CMK (cell line): ENCODE measurements around the gene EEF2K.
A peak's percentile ranks its signal among the peaks of the same experiment; 100 is the strongest.
"Not testable (repeated sequence)": the region's sequence is repeated elsewhere in the genome, so short reads cannot be mapped to it uniquely, and the experiment has no call there.

ENCODE experiments used
- DNase-seq: peaks from one replicate; pipeline ENCODE4 v3.0.0-alpha.2; 2010; ENCODE audit warnings: low read depth

EEF2K gene

GRCh38 chr16:22190081-22190775, 15.8 kb upstream of the EEF2K start:
- no peak for DNase-seq

GRCh38 chr16:22190776-22191531, 15.1 kb upstream of the EEF2K start:
- peak; percentile 98 for DNase-seq

- DNase-seq: no peak
These were observed 14.4 kb upstream of the EEF2K start for GRCh38 chr16:22191532-22192260.

GRCh38 chr16:22192261-22193062, 13.6 kb upstream of the EEF2K start:
- no peak for DNase-seq

GRCh38 chr16:22193063-22193411, 13.0 kb upstream of the EEF2K start:
- no peak for DNase-seq

GRCh38 chr16:22194707-22195444, 11.2 kb upstream of the EEF2K start:
- DNase-seq: no peak

GRCh38 chr16:22195445-22195694, 10.7 kb upstream of the EEF2K start:
- no peak for DNase-seq

- no peak for DNase-seq
These were observed 10.2 kb upstream of the EEF2K start for GRCh38 chr16:22195695-22196558.

- DNase-seq: not testable (repeated sequence)
These were observed 9.4 kb upstream of the EEF2K start for GRCh38 chr16:22196559-22197168.

- no peak for DNase-seq
These were observed 7.4 kb upstream of the EEF2K start for GRCh38 chr16:22198547-22199293.

GRCh38 chr16:22202261-22202637, 3.8 kb upstream of the EEF2K start:
- DNase-seq: no peak

GRCh38 chr16:22203091-22203490, 3.0 kb upstream of the EEF2K start:
- no peak for DNase-seq

GRCh38 chr16:22204091-22204655, 1.9 kb upstream of the EEF2K start:
- no peak for DNase-seq

- no peak for DNase-seq
These were observed 483 bp upstream of the EEF2K start for GRCh38 chr16:22205577-22206012.

GRCh38 chr16:22206842-22207714, 1.0 kb downstream of the EEF2K start:
- no peak for DNase-seq

GRCh38 chr16:22207715-22208360, 1.8 kb downstream of the EEF2K start:
- DNase-seq: no peak

GRCh38 chr16:22210285-22210684, 4.2 kb downstream of the EEF2K start:
- no peak for DNase-seq

GRCh38 chr16:22210854-22211253, 4.8 kb downstream of the EEF2K start:
- no peak for DNase-seq
